NCI-H1092 (cell line): ENCODE results near the gene AKR1D1.

Experiments used
- DNase-seq: peaks from one replicate; lab custom pipeline; 2025; lab: John Stamatoyannopoulos, UW

AKR1D1 gene

DNA sequence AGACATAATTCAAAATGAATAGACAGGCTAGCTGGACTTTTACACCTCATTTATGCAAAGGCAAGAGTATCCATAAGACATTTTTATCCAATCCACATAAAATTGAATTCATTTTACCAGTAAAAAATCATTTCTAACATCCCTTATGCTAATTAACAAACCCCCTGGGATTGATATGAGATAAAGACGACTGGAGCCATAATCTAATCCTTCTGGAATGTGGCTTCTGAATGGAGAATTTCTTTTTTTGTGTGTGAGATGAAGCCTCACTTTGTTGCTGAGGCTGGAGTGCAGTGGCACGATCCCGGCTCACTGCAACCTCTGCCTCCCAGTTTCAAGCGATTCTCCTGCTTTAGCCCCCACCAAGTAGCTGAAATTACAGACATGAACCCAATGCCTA is 90.4 kb downstream of the AKR1D1 start:
- no peak for DNase-seq

DNA sequence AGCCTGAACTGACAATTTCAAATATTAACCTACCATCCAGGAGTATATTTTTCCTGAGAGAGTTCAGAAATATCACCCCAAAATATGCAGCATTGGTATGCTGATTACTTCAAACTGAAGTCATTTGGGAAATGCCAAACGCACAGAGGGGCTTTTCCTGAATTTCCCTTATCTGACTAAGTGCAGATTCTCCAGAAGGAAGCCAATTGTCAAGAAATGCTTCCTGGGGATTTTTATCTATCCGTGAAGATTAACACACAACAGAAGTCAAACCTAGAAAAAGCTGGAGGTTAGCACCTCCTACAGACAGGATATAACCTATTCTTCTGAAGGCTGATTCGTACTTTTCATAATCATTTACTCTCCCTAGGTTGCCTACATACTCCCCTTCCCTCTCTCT is 91.0 kb downstream of the AKR1D1 start:
- DNase-seq, result no peak

DNA sequence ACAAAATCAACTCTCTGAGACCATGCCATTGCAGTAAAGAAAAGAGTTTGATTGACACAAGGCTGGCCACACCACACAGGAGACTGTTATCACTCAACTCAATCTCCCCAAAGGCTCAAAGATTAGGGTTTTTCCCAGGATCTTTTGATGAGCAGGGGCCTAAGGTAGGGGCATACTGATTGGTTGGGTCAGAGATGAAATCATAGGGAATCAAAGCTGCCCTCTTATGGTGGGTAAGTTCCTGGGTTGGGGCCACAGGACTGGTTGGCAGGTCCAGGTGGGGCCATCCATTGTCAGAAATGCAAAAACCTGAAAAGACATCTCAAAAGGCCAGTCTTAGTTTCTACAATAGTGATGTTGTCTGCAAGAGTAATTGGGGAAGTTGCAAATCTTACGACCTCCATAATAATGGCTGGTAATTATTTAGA is 91.6 kb downstream of the AKR1D1 start:
- DNase-seq, result no peak
